Activated CD4-positive, CD25-positive, alpha-beta regulatory T cell (primary cell): ENCODE data around the gene IL11.
"Not testable (repeated sequence)": the region's sequence is repeated elsewhere in the genome, so short reads cannot be mapped to it uniquely, and the experiment has no call there.

Source experiments
- DNase-seq, 4 experiments: peaks; one replicate each; lab custom pipeline; 2025; lab: John Stamatoyannopoulos, UW

The IL11 gene

DNA sequence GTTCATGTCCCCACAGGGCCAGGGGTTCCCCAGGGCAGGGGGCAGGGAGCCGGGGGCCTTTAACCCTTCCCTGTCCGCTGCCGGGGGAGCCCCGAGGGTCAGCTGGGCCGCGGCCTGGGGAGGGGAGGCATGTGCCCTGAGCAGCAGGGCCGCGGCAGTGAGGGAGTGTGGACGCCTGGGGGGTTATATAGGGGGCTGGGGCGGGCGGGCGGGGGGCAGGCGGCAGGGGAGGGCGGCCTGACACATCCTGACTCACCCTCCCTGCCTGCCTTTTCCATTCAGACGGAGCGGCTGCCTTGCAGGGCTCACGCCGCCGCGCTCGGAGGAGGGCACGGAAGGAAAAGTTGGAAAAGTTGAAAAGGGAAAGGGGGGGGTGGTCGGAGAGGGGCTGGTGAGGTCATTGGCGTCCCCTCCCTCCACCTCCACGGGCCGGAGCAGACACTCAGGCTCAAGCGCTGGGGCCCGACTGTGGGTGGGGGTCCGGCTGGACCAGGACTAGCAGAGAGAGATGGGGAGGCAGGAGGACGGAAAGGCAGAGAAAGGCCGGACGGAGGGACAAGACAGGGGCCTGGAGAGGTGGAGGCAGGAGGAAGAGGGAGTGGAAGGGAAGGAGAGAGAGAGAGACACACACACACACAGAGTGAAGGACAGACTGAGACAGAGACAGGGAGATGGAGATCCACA lies at the start of gene IL11:
Gene IL11 (minus strand): TSS at position 159 of the 684 bp plus-strand sequence. CDS start 153 bp downstream, at position 6.
- DNase-seq: no peak

DNA sequence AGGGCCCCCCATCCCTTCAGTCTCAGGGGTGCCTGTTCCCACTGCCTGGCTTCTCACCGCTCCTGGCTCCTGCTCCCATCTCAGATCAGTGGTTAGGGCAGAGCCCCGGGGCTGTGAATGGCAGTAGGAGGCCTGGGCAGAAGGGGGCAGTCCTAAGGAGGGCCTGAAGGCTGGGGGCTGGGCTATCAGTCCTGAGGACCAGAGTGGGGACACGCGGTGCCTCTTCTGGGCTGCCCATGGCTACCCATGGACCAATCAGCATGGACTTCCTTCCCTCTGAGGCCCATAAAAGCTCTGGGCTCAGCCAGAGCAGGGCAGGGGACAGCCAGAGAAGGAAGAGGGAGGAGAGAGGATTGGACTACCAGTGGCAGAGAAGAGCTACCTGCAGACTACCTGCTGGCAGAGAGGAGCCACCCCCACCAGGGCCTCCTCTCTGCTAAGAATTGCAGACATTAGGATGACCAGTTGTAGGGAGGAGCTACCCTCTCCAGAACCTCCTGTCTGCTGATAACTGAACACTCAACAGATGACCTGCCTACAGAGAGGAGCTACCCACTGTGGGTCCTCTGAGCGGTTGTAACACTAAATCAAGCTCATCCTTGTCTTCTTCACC lies 49.5 kb upstream of the IL11 start:
- DNase-seq: no peak

DNA sequence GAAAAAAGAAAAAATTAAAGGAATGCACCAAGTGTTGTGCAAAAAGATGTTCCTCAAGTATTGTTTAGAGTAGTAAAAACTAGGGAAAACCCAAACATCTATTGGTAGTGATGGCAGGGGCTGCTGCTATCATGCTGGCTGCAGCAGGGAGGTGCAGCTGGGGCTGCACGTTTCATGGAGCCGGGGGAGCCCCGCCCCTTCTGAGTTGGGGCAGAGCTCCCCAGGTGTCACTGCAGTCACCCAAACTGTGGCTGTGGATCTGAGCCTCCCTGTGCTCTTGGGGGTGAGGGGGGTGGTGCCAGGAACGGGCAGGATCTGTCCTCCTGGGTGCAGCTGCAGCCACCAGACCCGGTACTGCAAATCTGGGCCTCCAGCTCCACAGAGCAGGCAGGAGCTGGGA lies 48.8 kb upstream of the IL11 start:
- no peak for DNase-seq

DNA sequence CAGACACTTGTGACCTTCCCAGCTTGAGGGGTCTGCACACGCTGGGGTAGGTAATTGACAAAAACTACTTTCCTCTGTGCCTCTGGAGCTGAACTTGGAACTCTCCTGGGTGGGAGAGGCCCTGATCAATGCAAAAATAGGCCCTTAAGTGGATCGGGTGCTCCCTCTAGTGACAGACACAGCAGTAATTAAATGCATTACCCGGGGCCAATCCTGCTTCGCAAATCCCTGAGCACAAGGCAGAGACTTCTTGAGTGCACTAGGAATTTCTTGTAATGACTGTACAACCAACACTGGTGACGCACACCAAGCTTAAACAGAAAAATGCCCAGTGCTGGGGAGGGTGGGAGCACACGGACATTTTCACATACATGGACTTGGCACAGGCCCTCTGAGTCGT lies 47.9 kb upstream of the IL11 start:
- DNase-seq: peak in 3 of 4 experiments; percentile 8 to 14 (median 14)

DNA sequence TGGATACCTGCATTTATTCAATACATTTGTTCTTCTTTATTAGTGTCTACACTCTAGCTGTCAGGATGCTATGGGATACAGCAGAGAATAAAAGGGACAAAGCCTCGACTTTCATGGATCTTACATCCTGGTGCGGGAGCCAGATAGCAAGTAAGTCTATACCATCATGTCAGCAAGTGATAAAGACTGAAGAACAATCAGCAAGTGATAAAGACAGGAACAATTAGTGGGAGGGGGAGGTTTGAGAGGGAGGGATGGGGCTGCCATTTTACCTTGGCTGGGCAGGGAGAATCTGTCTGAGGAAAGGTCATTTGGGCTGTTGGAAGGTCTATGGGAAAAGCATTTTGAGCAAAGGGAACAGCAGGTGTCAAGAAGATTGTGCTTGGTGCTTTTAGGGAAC lies 39.9 kb upstream of the IL11 start:
- no peak for DNase-seq

DNA sequence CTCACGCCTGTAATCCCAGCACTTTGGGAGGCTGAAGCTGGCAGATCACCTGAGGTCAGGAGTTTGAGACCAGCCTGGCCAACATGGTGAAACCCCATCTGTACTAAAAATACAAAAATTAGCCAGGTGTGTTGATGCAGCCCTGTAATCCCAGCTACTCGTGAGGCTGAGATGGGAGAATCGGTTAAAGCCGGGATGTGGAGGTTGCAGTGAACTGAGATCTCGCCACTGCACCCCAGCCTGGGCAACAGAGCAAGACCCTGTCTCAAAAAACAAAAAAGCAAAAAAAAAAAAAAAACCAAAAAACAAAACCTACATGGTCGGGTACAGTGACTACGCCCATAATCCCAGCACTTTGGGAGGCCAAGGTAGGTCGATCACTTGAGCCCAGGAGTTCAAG lies 38.9 kb upstream of the IL11 start:
- DNase-seq: not testable (repeated sequence)

DNA sequence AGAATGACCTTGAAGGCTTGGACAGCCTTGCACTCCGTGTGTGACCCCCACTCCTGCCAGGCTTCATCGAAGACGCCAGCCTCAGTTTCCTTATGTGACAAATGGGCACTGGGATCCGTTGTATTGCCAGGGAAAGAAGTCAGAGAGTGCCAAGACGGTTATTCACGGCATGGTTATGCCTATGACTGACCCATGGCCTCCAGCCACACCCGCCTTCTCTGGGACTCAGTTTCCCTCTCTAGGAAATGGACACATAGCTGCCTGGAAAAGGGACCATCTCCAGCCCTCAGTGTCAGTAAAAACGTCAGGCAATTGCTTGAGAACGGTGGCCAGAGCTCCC lies 38.2 kb upstream of the IL11 start:
- no peak for DNase-seq

DNA sequence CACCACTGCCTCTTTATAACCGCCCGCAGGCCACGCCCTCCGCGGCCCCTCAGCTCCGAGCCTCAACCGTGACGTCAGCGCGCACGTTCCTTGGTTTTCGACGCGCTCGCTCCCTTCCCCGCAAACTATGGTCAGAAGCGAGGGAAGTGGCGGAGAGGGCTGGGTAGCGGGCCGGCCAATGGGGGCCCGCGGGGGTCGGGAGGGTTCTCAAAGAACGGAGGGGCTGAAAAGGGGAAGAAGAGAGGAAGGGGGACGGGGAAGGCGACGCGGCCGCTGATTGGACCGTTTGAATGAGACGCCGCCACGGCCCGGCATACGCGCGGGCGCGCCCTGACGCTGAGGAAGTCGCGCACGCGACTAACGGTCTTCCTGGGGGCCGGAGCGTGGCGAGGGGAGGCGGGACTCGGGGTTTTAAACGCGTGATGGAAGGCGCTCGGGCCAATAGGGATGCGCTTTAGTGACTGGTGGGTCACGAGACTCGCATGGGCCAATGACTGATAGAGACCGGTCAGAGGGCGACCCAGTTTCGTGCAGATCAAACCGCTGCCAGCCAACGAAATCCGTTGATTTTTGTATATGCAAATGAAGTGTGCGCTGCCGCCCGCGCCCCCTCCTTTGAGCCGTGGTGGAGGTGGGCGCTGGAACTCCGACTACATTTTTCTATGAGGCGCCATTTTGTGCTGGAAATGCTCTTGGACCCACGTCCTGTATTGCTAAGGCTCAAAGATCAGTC lies 37.7 kb upstream of the IL11 start:
- peak; percentile 90 to 95 (median 93) for DNase-seq

DNA sequence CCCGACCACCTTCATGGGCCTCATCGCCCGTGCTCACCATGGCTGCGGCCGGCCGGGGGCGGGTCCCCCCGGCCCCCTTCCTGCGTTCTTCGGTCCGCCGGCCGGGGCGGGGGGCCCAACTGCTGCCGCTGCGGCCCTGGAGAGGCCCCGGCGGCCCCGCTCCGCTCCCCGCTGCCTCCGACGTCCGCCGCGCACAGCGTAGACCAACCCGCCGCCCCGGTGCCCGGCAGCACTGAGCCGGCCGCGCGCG lies 37.2 kb upstream of the IL11 start, which contains the start of gene UBE2S:
Gene UBE2S (minus strand): TSS at position 239 of the 250 bp plus-strand sequence. CDS start 199 bp downstream, at position 40.
- DNase-seq: not testable (repeated sequence)

DNA sequence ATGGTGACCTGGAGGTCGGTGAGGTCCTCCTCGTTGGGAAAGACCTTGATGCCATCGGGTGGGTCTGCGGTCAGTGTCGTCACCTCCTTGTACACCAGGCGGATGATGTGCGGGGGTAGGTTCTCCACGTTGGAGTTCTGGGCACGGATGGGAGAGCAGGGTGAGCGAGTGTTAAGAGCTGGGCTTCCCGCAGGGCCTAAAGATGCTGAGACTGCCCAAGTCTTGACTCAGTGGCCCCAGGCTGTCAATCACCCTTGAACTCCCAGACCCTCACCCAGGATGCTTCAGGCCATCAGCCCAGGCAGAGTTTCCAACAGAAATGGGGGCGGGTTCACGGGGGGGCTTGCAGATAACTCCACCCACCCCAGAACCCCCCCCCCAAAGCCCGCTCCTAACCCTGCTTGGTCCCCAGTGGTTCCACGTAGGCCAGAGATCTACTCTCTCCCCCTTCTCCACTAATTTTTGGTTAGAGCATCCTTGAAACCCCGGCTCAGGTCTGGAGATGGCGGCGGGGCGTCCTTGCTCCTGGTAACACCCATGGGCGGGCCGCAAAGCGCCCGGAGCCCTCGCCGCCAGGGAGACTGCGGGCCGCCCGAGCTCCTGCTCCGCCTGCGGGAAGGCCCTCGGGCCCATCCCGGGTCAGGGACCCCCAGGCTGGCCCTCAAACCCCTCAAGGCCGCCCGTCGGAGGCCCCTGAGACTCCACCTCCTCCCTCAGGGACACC lies 36.7 kb upstream of the IL11 start:
- DNase-seq: peak in 1 of 4 experiments; percentile 19

DNA sequence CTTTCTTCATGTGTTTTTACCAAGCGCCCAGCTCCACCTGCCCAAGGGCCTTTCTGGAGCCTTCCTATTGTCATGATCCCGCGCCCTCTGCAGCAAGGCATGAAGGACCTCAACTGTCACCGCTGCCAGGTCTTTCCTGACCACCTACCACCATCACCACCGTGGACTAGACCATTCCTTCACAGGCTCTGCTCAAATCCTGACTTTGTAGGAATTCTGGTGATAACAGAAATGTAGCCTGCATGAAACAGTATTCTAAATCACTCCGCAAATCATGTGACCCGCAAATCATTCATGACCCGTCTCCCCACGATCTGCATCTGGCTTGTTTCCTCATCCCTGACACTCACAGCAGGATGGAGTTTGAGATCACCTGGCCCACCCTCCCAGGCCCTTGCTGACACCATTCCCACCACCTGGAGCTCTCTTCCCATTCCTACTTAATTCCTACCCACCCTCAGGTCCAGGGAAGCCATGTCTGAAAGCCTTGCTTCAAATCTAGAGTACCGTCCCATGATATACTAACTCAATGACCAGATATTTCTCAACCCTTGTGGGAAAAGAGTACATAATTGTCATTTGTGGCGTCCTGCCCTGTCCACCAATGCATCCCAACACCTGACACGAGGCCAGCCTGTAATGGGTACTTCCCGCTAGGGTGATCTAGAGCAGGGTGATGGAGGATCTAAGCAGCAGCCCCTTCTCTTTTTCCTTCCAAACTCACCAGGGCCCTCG lies 36.0 kb upstream of the IL11 start:
- no peak for DNase-seq

DNA sequence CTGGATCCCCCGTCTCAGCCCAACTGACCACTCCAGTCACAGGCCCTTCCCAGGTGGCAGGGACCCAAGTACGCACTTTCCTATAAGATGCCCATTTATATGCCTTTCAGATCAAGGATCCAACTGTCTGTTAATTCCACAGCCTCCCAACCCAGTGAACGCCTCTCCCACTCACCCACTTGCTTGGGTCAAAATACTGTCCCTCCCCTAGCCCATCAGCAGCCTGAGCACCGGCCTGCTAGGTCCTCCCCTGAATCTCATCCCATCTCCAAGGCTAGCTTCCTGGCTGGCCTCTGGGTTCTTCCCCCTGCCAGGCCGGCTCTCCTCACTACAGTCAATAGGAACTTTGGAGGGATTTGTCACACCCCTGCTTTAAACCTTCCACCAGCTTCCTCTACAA lies 35.4 kb upstream of the IL11 start:
- DNase-seq: no peak

DNA sequence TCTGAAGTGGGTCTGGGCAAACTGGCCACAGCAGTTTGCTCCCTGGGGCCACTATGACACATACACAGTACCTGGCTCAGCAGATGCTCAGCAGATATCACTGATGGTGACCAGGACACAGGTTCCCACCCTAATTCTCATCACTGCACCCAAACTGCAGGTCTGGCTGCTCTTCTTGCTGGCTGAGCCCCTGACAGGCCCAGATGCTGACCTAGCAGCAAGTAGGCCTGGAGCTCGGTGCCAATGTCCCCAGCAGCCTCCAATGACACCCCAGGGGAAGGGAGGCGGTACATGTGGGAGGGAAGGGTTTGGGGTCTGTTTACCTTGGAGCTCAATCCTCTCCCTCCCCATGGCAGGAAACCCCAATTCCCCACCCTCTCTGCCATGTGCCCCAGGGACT lies 32.2 kb upstream of the IL11 start:
- no peak for DNase-seq

DNA sequence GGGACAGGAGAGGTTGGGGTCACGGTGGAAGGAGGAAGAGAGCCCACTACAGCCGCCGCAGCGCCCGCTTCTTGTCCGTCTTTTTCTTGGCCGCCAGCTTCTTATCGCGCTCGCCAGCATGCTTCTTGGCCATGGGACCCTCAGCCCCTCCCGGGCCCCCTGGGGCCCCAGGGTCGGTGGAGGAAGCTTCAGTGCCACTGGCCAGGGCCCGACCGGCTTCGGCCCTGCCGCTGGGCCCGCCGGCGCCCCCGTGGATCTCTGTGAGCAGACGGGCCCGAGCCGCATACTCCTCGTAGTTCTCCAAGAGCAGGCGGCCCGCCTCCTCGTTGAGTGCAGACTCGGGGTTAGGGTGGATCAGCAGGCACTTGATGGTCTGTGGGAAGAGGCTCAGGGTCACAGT lies 31.1 kb upstream of the IL11 start:
- not testable (repeated sequence) for DNase-seq

DNA sequence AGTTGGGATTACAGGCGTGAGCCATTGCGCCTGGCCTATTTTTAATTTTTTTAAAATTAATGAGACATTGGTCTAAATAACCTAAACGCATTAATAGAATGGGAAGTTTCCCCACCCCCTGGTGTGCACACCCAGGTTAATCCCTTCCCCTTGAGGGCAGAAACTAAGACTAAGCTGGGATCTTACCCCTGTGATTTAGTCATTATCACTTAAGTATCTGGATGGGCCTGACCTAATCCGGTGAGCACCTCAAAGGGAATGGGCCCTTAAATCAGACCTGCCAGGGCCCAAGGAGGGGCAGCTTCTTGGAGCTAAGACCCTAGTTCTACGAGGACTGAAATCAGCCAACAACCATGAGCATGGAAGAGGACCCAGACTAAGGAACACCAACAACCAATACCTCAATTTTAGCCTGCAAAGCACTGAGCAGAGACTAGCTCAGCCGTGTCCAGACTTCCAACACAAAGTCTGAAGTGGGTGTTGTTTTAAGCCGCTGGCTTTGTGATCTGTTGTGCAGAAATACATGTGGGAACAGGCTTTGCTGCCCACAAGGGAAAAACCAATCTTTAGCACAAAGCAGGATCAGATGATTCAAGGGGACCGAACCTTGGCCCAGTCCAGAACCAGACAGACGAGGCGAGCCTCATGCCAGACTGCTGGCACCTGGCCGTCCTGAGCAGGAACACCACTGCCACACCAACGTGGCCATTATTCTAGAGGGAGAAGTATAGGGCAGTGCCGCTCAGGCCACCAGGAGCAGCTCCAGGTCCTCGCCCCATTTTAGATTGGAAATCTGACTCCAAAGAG lies 30.2 kb upstream of the IL11 start:
- DNase-seq: no peak

DNA sequence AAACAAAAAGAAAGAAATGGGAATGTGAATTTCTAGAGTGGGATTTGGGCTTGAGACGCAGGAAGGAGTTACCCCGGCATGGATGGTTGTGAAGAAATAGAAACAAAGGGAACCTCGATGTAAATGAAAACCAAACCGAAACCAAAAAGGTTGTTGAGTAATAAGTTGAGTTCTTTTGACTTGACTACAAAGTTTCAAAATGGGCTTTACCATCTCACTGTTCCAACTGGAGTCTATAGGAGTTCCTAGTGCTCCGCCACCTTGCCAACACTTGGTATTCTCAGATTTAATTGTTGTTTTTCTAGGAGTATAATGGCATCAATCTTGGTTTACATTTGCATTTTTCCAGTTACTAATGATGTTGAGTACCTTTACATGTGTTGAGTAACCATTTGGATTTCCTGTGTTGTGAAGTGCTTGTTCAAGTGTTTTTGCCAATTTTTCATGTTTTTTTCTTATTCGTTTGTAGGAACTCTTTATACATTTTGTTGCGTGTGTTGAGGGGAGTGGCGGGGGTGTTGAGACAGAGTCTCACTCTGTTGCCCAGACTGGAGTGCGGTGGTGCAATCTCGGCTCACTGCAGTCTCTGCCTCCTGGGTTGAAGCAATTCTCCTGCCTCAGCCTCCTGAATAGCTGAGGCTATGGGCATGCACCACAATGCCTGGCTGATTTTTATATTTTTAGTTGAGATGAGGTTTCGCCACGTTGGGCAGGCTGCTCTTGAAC lies 28.1 kb upstream of the IL11 start:
- no peak for DNase-seq

DNA sequence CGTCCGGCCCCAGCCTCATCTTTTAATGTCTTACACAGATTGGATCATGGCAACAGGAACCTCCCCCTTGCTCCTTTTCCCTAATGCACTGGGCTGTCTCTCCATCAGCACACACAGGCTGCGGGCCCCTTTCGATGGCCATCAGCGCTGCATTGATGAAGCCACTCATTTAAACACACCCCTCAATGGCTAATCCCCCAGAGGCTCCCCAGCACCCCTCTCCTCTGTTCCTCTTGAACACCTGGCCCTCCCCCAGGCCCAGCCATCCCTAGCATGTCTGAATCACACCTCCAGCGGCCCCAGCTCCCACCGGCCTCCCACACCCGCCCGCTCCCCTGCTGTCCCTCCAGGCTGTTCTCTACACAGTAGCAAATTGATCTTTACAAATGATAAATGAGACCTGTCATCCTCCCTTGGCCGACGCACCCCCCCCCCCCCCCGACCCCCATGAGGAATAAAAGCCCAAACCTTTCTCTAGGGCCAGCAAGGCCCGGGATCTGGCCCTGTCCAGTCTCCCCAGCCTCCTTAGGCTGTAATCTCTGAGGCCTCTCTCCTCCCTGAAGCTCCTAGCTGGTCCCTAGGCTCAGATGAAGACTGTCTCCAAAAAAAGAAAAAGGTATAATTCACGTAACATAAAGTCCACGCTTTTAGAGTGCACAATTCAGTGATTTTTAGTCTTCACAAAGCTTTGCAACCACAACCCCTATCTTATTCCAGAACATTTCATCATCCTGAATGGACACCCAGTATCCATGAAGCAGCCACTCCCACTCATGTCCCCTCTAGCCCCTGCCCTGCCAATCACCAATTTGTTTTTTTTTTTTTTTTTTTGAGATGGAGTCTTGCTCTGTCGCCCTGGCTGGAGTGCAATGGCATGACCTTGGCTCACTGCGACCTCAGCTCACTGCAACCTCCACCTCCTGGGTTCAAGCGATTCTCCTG lies 22.8 kb upstream of the IL11 start:
- DNase-seq: no peak

DNA sequence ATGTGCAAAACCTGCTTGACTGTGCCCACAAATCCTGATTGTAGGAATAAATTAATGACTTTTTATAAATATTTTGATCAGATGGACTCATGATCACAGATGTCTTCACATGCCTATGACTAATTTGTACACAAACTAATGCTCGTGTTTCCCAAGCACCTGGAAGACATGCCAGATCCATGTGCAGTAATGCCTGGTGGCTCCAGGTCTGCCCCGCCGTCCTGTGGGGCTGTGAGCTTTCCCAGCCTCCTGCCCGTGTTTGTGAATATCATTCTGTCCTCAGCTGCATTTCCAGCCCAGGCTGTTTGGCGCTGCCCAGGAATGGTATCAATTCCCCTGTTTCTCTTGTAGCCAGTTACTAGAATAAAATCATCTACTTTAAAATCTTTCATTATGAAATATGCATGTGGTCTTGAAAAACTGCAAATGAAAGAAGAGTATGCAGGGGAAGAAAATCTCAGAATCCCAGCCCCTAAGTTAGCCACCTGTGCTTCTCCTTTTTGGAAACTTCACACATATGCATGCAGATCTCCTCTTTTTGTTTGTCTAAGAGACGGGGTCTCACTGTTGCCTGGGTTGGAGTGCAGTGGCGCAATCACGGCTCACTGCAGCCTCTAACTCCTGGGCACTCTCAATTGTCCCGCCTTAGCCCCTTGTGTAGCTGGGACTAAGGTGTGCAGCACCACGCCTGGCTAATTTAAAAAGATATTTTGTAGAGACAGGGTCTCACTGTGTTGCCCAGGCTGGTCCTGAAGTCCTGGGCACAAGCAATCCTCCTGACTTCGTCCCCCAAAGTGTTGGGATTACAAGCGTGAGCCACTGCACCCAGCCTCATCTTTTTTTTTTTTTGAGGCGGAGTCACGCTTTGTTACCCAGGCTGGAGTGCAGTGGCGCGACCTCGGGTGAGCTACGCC lies 21.7 kb upstream of the IL11 start:
- no peak for DNase-seq
